C4-2B (cell line): ENCODE measurements around the gene MYH11.

ENCODE experiments used
- ZFX ChIP-seq: fragments of 450-650 bp; IDR thresholded peaks from 2 replicates; pipeline ENCODE4 v1.6.1; 2017
- TF ChIP-seq, protein P1 (sequence below): fragments of 450-650 bp; conservative IDR thresholded peaks from 2 replicates; pipeline ENCODE4 v1.5.1; 2017; ENCODE audit warnings: mild to moderate bottlenecking

DNA sequence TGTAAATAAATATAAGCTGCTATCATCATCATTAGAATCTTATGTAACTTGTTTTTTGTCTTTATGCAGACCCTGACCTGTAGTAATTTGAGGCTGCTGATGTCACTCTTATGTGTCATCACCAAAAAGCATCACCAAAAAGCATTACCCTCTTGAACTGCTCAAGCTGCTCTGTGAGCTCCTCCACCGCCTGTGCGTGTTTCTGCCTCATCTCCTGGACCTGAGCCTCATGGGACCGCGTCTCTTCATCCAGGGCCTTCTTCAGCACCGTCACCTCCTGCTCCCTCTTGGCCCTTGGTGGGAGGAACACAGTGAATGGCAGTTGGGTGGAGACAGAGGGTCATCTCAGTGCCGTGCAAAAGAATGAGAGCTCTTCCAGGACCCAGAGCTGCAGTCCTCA lies 124.4 kb downstream of the MYH11 start:
- TF ChIP-seq, protein P1, sequence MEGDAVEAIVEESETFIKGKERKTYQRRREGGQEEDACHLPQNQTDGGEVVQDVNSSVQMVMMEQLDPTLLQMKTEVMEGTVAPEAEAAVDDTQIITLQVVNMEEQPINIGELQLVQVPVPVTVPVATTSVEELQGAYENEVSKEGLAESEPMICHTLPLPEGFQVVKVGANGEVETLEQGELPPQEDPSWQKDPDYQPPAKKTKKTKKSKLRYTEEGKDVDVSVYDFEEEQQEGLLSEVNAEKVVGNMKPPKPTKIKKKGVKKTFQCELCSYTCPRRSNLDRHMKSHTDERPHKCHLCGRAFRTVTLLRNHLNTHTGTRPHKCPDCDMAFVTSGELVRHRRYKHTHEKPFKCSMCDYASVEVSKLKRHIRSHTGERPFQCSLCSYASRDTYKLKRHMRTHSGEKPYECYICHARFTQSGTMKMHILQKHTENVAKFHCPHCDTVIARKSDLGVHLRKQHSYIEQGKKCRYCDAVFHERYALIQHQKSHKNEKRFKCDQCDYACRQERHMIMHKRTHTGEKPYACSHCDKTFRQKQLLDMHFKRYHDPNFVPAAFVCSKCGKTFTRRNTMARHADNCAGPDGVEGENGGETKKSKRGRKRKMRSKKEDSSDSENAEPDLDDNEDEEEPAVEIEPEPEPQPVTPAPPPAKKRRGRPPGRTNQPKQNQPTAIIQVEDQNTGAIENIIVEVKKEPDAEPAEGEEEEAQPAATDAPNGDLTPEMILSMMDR, result no peak
- no peak for TF ChIP-seq ZFX
